Measurements from ENCODE around the gene FMNL2. TPM values are rescaled to one million over a fixed set of nuclear protein-coding genes. Genes with fewer than 3 reads are reported as not detected.

Gene FMNL2
- total RNA-seq, 1 donor from 2014 or later, result 5.5 TPM

GRCh38 chr2:152617456-152618192, 282.6 kb downstream of the FMNL2 start:
- Histone ChIP-seq H3K27me3 (ENCODE audit: low read depth) (no peaks in the 10 kb centered on the region), H3K4me1 (peaks cover 1% of the 10 kb centered on the region), H3K36me3 (peaks cover 51% of the 10 kb centered on the region), H3K9me3 (replicated peaks) (no peaks in the 10 kb centered on the region), H3K27ac (replicated peaks) (no peak overlapping the region), H3K4me3 (no peak overlapping the region)
- TF ChIP-seq CTCF (IDR thresholded peaks at IDR 0.05; ENCODE audit: borderline replicate concordance), result no peak
- intact Hi-C loops (cut with micrococcal nuclease), result no loop called here
- DNase-seq, result no peak

DNA sequence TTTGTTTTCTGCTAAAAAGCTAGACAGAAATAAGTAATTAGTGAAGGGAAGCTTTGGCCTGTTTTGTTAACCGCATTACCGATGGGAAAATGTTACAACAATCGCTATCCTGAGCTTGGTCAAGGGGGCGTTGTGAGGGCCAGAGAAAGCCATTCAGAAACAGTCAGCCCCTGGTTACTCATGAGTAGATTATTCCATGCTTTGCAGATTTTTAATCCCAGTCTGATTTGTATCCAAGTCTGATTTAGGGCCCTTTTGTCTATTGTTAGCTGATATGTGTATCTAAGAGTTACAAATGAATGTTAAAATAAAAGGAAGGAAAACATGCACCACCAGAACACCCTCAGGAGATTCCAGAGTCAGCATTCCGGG, 283.2 kb downstream of the FMNL2 start:
- no peaks in the 10 kb centered on the region for H3K4me1 ChIP-seq
- no peaks in the 10 kb centered on the region for H3K27me3 ChIP-seq (ENCODE audit: low read depth)
- no peak for TF ChIP-seq CTCF (IDR thresholded peaks at IDR 0.05; ENCODE audit: borderline replicate concordance)
- no peak overlapping the region for H3K27ac ChIP-seq (replicated peaks)
- DNase-seq, result no peak
- no peak overlapping the region for H3K4me3 ChIP-seq
- H3K9me3 ChIP-seq (replicated peaks), result no peaks in the 10 kb centered on the region
- H3K36me3 ChIP-seq, result peaks cover 52% of the 10 kb centered on the region
- intact Hi-C loops (cut with micrococcal nuclease), result no loop called here

GRCh38 chr2:152620208-152620607, 285.2 kb downstream of the FMNL2 start:
- intact Hi-C loops (cut with micrococcal nuclease), result loop anchor here (10.0 kb wide), 1 partner anchor 585 kb away; no protein-coding TSS in a partner anchor
- no peak for TF ChIP-seq CTCF (IDR thresholded peaks at IDR 0.05; ENCODE audit: borderline replicate concordance)
- H3K9me3 ChIP-seq (replicated peaks), result no peaks in the 10 kb centered on the region
- DNase-seq, result no peak
- H3K27ac ChIP-seq (replicated peaks), result no peak overlapping the region
- peaks cover 47% of the 10 kb centered on the region for H3K36me3 ChIP-seq
- no peaks in the 10 kb centered on the region for H3K4me1 ChIP-seq
- no peak overlapping the region for H3K4me3 ChIP-seq
- no peaks in the 10 kb centered on the region for H3K27me3 ChIP-seq (ENCODE audit: low read depth)

DNA sequence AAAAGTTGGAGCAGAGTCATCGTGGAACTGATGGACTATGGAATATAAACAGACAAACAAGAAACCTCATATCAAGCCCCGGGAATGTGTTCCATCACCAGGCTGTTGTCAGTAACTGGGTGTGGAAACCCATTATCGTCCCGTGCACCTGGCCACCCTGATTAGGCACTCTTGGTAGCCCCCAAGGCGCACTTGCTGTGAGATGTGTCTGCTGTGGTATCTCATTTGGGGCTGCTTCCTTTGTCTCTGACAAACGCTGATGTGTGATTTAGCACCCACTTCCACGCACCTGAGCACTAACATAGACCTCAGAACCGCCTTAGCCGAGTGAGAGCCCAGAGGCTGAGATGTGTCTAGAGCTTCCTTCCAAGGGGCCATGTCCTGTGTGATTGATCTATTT, 286.0 kb downstream of the FMNL2 start:
- no peak for DNase-seq
- Histone ChIP-seq H3K27me3 (ENCODE audit: low read depth) (no peaks in the 10 kb centered on the region), H3K9me3 (replicated peaks) (no peaks in the 10 kb centered on the region), H3K36me3 (peaks cover 41% of the 10 kb centered on the region), H3K4me3 (no peak overlapping the region), H3K4me1 (no peaks in the 10 kb centered on the region), H3K27ac (replicated peaks) (no peak overlapping the region)
- intact Hi-C loops (cut with micrococcal nuclease), result loop anchor here (10.0 kb wide), 1 partner anchor 586 kb away; no protein-coding TSS in a partner anchor
- no peak for TF ChIP-seq CTCF (IDR thresholded peaks at IDR 0.05; ENCODE audit: borderline replicate concordance)

GRCh38 chr2:152622219-152622618, 287.2 kb downstream of the FMNL2 start:
- H3K4me3 ChIP-seq, result no peak overlapping the region
- peaks cover 32% of the 10 kb centered on the region for H3K36me3 ChIP-seq
- no peak for DNase-seq
- H3K27ac ChIP-seq (replicated peaks), result no peak overlapping the region
- no peaks in the 10 kb centered on the region for H3K27me3 ChIP-seq (ENCODE audit: low read depth)
- TF ChIP-seq CTCF (IDR thresholded peaks at IDR 0.05; ENCODE audit: borderline replicate concordance), result no peak
- H3K4me1 ChIP-seq, result no peaks in the 10 kb centered on the region
- no peaks in the 10 kb centered on the region for H3K9me3 ChIP-seq (replicated peaks)
- intact Hi-C loops (cut with micrococcal nuclease), result loop anchor here (10.0 kb wide), 1 partner anchor 587 kb away; no protein-coding TSS in a partner anchor
